HG03280 (cell line): ENCODE data around the gene DPH7.
"Not testable (repeated sequence)": the region's sequence is repeated elsewhere in the genome, so short reads cannot be mapped to it uniquely, and the experiment has no call there.

Experiments used
- ATAC-seq: cut with Tn5 transposase; IDR thresholded peaks from one replicate; pipeline ENCODE4 v1.9.1; 2021; ENCODE audit warnings: mild to moderate bottlenecking, moderate library complexity; ENCODE audit not compliant: unreplicated experiment

Gene DPH7

DNA sequence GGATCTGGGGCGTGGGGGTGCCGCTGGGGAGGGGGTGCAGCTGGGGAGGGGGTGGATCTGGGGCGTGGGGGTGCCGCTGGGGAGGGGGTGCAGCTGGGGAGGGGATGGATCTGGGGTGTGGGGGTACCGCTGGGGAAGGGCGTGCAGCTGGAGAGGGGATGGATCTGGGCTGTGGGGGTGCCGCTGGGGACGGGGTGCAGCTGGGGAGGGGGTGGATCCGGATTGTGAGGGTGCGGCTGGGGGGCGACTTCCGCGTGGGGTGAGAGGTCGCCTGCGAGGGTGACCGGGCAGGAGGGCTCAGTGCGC is 27.8 kb downstream of the DPH7 start:
- ATAC-seq = not testable (repeated sequence)

DNA sequence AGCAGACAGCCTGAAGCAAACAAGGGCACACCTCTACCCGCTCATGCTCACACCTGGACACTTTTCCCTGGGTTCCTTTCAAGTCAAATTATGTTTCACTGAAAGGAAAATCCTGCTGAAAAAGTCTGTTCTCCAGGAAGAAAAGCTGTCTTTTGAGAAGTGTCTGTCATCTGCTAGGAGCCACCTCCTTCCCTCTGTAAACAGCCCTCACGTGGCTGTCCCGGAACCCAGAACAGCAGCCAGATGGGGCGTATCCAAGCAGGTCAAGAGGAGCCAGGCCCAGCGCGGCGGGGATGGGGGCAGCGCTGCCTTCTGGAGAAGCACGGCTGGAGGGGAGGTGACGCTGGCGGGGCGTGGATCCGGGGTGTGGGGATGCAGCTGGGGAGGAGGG is 28.5 kb downstream of the DPH7 start, which contains the start of gene PNPLA7:
TSS of gene PNPLA7 (minus strand) at position 172 of the 391 bp plus-strand sequence. CDS start 205 bp downstream, outside the sequence.
- ATAC-seq = no peak

DNA sequence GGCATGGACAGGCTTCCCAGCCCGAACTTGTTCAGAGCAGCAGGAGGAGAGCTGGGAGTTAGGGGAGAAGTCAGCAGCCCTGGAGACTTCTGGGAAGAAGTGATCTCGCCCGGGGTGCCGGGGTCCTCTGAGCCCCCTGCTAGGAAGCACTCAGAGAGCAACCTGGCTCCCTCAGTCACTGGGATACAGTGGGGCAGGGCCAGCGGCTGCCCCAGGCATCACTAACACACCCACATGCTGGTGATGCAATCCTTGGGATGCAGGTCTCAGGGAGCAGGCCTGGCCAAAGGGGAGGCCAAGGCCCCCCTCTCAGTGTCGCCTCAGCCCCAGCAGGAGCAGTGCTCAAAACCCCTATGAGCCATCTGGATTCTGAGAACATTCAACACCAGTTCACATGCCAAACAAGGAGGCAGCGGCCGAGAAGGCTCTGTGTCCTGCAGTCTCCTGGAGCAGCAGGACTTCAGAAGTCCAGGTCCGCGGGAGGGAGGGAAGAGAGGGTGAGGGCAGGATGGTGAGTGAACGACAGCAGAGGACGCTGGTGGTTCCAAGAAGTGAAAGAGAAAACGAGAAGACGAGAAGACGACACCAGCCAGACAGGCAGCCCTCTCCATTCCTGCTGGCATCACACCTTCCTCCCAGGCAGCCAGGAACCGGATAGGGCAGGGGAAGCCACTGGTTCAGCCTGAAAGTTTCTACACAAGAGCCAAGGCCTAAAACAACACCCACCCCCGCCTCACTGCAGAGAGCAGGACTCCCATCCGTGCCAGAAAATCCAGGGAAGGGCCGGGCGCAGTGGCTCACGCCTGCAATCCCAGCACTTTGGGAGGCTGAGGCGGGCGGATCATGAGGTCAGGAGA is 30.8 kb downstream of the DPH7 start:
- no peak for ATAC-seq

DNA sequence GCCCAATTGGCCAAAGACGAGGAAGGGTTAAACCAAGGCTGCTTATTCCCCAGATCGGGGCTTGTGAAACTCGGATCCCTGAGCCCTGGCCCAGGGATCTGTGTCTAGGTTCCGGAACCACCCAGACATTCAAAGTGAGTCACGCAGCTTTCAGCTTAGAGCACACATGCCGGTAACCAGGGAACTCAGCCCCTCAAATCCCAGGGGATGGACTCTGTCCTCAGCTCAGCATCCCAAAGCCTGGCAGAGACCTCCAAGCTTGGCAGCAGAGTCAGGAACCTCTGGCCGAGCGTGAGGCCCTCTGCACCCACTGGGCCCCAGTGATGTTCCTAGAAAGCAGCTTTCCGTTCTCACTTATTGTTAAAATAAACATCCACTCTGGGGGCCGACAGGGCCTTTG is 33.6 kb downstream of the DPH7 start:
- no peak for ATAC-seq

DNA sequence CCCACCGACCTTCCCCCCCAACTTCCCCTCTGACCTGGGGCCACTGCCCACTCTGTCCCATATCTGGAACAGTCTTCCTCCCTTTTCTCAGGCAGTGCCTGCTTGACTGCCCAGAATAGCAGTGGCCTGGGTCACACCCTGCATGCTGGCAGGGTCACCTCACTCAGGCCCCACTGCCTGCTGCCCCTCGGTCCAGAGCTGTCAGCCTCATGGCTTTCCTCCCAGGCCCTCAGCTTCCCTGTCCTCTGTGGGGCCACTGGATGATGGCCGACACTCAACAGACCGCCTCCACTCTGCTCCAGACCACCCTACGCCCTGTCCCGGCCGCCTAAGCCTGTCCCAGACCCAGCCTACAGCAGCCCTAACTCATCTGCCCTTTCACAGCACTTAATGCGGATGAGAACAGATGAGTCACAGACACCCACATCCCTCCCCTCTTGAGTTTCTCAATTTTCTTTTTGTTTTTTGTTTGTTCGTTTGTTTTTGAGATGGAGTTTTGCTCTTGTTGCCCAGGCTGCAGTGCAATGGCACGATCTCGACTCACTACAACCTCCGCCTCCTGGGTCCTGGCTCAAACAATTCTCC is 34.5 kb downstream of the DPH7 start:
- no peak for ATAC-seq

DNA sequence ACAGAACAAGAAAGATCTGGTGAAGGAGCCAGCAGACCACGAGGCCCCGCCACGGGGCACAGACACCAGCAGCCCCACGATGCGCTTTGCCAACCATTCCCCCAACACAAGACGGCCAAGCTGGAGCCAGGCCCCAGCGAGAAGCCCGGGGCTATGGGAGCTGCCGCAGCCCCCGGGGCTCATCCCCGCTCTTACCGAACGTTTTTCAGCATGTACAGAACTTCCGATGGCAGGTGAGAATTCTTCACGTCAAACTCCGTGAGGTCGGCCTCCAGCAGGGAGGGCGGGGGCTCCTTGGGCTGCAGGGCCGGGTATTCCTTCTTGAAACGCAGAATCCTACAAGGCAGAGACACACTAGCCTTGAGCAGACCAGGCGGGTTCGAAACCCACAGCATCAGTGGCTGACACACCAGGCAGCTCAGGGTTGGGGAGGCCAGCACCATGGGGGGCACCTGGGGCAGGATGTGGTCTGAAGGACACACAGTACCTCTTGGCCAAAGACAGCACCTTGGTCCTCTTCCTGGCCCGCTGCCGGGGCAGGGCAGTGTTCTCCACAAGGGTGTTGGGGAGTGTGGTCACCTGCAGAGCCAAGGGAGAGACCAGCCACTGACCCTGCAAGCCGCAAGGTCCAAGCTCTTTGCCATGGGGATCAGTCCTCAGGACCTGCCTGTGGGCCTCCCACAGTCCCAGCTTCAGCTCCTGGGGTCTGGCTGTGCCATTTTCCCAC is 35.3 kb downstream of the DPH7 start:
- no peak for ATAC-seq

DNA sequence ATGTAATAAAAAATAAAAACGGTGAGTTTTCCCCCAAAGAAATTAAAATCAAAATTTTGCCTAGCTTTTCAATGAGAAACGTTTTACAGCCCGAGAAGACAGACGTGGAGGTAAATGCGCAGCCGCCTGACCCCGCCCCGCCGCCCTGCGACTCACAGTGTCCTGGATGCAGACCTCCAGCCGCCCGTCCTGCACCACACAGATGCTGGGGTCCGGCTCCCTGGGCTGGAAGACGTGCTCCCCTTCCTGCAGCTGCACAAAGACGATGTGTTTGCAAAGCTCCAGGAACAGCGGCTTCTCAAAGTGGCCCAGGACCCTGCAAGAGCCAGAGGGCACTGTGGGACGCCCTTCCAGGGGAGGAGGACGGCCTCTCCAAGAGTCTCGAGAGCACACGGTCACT is 36.2 kb downstream of the DPH7 start:
- ATAC-seq = no peak

DNA sequence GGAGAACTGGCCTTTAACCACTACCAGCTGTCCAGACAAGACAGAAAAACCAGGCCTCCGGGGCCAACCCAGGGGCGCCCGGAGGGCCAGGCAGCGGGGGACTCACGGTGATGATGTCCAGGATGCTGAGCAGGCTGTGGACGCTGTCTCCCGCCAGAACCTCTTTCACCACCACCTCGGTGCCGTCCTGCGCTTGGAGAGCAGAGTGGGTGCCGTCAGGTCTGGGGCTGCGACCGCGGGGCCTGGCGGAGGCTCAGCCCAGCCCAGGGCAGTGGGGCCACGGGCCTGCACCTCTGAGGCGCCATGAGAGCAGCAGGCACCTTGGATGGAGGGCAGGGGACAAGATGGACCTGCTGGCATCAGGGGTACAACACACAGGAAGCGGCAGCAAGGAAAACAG is 38.2 kb downstream of the DPH7 start:
- ATAC-seq = no peak

DNA sequence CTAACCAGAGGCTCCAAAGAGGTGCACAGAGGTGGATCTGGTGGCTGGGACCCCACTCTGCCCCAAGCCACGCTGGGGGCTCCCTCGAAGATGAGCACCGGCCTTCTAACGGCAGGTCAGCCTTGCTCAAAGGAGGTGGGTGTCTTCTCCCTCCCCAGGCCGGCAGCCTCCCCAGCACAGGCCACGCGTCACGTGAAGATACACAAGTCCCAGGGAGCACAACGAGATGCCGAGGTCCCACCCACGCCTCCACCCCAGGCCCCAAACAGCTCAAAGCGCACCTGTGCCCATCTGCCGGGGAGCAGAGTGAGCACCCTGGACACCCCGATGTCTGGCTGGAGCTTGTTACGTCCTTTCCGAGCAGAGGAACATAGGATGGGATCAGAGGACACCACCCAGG is 40.7 kb downstream of the DPH7 start:
- no peak for ATAC-seq

DNA sequence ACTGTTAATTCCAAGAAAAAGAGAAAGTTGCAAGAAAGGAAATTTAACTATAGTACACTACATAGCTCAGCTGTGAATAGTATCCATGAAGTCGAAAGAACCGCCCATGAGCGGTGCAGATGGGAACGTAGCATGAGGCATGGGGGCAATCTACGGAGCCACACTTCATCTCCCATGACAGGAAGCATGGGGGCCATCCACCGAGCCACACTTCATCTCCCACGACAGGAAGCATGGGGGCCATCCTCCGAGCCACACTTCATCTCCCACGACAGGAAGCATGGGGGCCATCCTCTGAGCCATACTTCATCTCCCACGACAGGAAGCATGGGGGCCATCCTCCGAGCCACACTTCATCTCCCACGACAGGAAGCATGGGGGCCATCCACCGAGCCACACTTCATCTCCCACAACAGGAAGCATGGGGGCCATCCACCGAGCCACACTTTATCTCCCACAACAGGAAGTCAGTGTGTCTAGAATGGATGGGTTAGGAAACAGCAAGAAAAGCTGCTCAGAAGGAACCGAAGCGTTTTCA is 42.1 kb downstream of the DPH7 start:
- ATAC-seq = not testable (repeated sequence)

DNA sequence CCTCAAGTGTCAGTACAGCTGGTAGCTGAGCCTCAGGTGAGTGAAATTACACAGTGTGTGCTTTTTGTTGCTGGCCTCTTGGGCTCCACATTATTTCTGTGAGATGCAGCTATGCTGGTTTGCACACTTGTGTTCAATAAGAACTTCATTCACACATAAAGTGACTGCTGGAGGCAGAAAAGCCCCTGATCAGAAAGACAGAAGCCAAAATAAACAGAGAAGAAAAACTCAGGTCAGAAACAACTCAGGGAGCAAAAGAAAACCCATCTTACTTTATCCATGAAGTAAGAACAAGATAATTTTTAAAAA is 43.7 kb downstream of the DPH7 start:
- no peak for ATAC-seq

DNA sequence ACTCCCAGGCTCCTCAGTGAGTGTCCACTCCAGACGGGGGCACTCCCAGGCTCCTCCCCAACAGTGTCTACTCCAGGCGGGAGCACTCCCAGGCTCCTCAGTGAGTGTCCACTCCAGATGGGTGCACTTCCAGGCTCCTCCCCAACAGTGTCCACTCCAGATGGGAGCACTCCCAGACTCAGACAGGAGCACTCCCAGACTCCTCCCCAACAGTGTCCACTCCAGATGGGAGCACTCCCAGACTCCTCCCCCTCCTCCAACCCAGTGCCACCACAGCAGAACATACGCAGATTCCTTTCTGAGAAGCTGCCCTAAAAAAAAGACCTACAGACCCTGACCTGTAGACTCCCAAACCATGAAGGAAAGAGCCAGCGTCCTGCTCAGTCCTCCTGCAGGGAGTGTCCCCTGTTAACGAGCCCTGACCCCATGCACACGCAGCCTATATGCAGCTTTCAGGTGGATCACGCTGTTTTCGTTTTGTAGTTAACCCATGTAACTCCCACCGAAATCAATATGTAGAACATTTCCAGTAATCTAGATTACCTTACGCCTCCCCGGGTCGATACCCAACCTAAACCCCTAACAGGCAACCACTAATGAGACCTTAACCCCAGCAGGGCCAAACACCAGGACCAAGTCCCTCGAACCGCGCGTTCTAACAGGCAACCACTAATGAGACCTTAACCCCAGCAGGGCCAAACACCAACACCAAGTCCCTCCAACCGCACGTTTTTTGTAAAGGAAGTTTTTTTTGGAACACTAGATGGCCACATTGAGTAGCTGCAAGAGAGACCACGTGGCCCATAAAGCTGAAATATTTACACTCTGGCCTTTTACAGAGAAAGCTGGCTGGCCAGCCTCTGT is 44.2 kb downstream of the DPH7 start:
- ATAC-seq = peak; percentile 57

DNA sequence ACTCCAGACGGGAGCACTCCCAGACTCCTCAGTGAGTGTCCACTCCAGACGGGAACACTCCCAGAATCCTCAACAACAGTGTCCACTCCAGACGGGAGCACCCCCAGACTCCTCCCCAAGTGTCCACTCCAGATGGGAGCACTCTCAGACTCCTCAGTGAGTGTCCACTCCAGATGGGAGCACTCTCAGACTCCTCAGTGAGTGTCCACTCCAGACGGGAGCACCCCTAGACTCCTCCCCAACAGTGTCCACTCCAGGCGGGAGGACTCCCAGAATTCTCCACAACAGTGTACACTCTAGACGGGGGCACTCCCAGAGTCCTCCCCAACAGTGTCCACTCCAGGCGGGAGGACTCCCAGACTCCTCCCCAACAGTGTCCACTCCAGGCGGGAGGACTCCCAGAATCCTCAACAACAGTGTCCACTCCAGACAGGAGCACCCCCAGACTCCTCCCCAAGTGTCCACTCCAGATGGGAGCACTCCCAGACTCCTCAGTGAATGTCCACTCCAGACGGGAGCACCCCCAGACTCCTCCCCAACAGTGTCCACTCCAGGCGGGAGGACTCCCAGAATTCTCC is 45.7 kb downstream of the DPH7 start:
- not testable (repeated sequence) for ATAC-seq

DNA sequence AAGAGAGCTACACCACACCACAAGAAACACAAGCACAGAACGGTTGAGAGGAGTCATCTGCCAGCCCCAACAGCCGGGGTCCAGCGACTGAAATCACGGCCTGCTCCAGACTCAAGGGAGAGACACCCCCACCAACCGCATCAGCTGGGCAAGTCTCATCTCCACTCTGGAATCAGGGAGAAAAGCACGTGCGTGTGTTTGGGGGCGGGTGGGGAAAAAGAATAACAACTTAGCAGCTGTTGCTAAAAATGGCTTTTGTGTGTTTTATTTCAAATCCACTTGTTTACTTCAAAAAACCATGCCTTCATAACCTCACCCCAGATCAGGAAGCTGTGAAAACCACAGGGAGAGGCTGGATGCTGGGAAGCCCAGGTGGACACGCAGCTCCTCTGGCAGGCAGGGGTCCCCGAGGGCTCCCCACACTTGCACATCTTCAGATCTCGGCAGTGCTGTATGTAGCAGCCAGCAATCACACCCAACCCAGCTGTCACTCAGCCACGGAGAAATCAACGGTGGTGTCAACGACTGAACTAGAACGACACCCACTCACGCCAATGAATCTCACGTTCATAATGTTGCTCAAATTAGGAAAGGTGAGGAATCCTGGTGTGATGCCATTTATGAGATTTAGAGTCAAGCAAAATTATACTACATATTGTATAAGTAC is 47.5 kb downstream of the DPH7 start:
- ATAC-seq = no peak

DNA sequence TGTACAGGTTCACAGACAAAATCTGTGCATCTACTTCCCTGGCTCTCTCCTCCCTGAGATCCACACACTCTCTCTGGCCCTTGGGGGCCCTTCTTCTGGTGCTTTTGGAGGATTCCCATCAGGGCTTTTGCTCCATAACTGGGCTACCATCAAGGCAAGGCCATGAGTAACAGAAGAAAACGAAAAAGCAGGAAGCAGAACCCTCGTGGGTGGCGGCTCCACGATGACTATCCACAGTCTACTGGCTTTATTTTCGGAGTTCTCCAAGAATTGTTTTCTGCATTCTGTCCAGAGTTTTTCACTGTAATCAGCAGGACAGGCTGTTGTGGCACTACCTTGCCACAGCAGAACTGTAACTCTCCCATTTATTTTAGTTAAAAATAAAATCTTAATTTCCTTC is 48.4 kb downstream of the DPH7 start:
- no peak for ATAC-seq

DNA sequence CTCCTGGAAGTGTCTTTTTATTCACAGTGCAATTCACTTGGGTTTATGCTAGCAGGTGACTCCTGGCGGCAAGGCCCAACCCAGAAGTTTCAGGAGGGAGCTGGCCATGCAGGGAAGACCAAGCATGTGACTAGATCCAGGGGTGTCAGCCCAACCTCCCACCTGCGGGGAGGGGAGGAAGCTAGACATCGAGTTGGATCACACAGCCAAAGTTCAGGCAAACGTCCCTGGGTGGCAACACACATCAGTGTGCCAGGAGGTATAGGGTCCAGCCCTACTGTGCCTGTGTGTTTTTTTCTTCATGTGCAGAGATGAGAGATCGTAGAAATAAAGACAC is 53.8 kb downstream of the DPH7 start:
- no peak for ATAC-seq

DNA sequence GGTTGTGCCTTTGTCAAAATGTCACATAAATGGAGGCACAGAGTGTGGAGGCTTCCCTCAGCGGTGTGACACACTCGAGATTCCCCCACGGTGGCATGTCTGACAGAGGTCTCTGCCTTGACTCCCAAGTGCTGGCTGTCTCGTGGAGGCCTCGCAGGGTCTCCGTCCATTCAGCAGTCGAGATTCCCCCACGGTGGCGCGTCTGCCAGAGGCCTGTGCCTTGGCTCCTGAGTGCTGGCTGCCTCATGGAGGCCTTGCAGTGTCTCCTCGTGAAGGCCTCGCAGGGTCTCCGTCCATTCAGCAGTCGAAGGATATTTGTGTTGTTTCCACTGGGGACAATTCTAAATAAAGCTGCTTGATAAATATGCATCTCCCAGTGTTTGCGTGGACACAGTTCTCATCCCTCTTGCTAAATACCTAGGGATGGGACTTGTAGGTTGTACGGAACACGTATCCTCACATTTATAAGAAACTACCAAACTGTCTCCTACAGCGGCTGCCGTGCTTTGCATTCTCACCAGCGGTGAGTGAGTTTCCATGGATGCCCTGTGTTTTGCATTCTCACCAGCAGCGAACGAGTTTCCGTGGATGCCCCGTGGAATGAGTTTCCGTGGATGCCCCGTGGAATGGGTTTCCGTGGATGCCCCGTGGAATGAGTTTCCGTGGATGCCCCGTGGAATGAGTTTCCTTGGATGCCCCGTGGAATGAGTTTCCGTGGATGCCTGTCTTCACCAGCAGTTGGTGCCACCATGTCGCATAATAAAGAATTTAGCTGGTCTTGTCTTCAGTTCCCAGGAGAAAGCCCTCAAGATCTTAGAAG is 54.4 kb downstream of the DPH7 start:
- ATAC-seq = no peak

DNA sequence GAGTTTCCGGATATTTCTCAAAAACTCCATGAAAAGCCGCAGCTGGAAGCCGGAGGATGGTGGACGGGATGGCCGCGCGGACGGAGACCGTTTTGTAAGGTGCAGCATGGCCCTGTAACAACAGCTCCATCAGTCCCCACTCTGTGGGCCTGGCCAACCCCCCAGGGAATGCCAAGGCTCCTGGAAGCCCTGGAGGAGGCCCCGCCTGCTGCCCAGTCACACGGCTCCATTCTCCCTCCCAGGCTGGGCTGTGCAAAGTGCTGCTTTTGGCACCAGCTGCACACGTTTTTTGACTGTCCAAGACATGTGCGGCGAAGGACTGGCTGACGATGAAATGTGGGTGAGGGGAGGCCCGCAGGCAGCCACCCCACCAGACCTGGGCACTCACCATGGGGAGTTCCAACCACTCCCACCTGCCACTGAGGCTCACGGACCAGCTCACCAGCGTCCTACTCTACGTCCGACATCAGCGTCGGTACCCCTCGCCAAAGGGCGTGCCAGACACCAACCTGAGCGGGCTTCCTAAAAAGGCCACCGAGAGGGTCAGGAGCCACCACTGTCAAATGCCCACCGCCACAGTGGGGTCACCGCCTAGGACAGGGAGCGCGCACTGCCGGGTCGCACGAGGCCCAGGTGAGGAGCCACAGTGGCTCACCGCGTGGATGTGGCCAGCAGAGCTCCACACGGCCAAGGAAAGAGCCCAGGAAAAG is 55.8 kb downstream of the DPH7 start:
- no peak for ATAC-seq
